HG03064 (cell line): ENCODE measurements around the gene OR2A25.
"Not testable (repeated sequence)": the region's sequence is repeated elsewhere in the genome, so short reads cannot be mapped to it uniquely, and the experiment has no call there.

Source experiments
- ATAC-seq: cut with Tn5 transposase; IDR thresholded peaks from one replicate; pipeline ENCODE4 v1.9.1; 2021; ENCODE audit warnings: low read depth; ENCODE audit not compliant: unreplicated experiment

The OR2A25 gene, protein sequence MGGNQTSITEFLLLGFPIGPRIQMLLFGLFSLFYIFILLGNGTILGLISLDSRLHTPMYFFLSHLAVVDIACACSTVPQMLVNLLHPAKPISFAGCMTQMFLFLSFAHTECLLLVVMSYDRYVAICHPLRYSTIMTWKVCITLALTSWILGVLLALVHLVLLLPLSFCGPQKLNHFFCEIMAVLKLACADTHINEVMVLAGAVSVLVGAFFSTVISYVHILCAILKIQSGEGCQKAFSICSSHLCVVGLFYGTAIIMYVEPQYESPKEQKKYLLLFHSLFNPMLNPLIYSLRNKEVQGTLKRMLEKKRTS

GRCh38 chr7:144069511-144069910 lies at the start of gene OR2A25:
OR2A25 (plus strand) TSS chr7:144069811; CDS start chr7:144074220, 4,409 bp downstream.
- no peak for ATAC-seq

GRCh38 chr7:144020340-144020739 lies 49.3 kb upstream of the OR2A25 start:
- no peak for ATAC-seq

GRCh38 chr7:144022169-144022568 lies 47.4 kb upstream of the OR2A25 start:
- no peak for ATAC-seq

DNA sequence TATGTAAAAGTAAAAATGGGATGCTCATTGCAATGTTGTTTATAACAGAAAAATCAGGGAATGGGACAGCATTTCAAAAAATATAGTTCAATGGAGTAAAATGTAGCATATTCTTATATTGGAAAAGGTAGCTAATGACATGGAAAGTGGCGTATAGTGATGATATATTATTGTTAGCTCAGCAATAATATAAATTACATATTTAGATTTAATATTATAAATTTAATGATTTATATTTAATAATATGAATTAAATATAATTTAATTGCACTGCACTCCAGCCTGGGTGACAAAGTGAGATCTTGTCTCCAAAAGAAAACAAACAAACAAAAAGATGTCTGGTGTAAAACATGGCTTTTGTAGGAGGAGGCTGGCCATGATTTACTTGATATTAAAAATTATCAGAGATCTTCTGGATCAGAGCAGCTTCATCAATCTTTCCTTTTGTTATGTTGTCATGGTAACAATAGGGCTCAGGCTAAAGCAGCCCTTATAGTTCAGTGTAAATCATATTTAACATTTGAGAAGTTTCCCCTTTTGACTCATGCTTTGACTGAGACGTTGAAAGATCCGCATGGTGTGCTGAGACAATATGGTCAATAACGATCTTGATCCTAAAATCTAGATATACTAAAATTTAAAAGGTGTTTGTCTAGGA lies 46.3 kb upstream of the OR2A25 start:
- ATAC-seq: no peak

- no peak for ATAC-seq
These were observed 45.4 kb upstream of the OR2A25 start for GRCh38 chr7:144024213-144024612.

DNA sequence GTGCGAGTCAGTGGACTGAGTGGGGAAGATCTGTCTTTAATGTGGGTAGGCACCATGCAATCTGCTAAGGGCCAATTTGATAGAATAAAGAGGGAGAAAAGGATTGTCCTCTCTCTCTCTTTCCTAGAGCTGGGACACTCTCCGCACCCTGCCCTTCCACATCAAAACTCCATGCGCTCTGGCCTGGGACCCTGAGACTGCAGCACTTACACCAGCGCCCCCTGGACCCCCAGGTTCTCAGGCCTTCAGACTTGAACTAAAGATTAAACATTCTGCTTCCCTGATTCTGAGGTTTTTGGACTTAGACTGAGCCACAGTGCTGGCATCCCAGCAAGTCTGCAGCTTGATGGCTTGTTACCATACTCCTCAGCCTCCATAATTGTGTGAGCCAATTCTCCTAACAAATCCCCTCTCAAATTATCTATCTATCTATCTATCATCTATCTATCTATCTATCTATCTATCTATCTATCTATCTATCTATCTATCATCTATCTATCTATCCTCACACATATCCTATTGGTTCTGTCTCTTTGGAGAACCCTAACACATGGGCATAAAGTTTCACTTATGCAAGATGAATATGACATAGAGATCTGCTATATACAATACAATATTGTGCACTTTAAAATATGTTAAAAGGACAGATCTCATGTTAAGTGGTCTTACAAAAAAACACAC lies 43.3 kb upstream of the OR2A25 start:
- no peak for ATAC-seq

DNA sequence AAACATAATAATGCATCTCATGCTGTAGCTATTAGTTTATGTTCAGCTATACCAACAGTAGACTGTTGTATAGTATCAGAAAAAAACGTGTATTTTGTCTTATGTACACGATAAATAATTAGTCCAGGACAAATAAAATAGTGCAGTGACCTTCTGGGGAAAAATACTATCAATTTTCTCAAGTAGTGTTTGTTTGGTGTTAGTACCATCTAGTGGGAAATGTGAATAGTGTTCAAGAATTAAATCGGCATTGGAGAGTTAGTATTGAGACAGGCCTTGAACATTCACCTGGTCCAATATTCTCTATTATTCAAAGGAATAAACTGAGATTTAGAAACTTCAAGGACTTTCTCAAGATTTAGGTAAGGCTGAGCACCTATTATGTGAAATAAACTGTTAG lies 42.5 kb upstream of the OR2A25 start:
- ATAC-seq: no peak

- no peak for ATAC-seq
These were observed 41.6 kb upstream of the OR2A25 start for GRCh38 chr7:144027974-144028373.

- no peak for ATAC-seq
These were observed 41.1 kb upstream of the OR2A25 start for GRCh38 chr7:144028547-144028946.

GRCh38 chr7:144032516-144032915 lies 37.1 kb upstream of the OR2A25 start:
- ATAC-seq: no peak

DNA sequence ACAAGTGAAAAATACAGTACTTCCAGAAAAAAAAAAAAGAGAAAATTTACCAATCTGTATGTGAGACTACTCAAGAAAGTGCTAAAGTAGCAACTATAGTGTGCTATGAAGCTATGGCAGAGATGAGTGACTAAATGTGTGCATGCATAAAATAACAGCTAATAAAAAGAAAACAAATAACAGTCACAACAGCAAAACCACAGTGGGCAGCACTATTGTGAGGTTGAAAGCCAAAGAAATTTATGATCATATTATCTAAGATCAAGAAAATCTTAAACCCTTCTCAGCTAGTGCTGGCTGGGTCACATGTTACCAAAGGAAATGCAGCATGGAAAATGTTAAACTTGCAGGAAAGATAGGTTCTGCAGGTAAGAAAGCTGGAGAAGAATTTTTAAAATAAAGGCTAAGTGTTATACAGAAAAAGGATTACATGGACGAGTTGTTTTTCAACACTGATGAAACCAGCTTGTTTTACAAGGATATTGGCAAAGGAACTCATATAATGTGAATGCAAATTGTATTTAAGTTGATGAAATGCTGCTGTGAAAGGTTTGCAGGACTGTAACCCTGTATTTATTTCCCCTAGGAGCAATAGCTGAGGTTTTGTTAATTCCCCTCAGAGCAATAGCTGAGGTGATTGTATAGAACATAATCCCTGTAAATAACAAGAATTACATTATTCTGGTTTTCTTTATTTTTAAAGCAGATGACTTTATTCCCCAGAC lies 36.5 kb upstream of the OR2A25 start:
- no peak for ATAC-seq

DNA sequence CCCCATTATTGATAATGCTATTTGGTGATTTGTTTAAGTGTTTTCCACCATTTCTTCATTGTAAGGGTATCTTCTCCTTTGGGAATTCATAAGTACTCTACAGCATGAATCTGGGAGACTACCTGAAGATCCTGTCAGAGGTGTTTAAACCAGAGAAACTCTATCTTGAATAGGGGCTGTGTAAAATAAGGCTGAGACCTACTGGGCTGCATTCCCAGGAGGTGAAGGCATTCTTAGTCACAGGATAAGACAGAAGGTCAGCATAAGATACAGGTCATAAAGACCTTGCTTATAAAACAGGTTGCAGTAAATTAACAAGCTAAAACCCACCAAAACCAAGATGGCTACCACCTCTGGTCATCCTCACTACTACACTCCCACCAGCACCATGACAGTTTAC lies 34.2 kb upstream of the OR2A25 start:
- no peak for ATAC-seq

DNA sequence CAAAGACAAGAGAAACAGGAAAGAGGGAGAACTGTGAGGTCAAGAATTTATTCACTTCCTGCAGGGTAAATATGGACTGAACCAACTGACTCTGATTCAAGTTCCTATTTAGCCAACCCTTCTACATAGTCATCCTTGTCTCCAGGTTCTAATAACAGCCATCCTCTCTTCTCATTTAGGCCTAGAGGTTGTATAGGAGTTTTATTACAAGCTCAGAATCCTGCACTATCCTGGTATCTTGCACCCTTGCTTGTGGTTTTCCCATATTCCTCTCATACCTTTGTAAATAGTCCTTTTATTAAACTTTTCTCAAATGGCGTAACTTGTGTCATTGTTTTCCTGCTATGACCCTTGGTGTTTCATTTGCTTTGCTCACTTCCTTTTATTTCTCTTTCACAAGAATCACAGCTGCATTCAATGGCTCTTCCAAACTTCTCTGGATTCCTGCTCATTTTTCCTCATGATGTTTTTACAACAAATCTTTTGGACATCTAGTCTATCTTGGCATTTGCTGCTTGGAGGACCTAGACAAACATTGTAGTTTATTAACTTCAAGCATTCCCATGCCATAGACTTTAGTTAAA lies 33.2 kb upstream of the OR2A25 start:
- ATAC-seq: no peak

DNA sequence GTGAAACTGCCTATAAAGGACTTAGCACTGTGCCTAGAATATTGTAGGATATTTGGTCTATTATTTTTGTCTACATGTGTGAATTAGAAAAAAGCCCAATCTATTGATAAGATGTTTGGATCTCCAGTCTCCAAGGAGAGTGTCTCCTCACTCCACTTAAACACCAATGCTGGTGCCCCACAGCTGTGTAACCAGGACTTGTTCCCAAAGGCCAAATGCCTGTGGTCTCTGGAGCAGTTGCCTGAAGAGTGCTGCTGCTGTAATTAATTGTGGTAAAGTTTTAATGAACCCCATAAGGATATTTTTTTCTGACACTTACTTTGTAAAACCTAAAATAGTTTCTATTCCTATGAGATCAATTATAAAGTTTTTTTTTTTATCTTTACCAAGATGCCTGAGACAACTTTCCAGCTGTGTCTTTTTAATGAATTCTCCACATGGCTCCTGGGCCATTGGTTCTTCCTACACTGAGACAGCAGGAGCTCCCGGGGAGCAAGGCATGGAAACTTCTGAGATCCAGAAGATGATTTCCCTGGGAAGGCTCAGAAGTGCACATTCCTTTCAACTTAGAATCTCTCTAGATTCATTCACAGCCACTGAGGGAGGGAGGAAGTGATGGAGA lies 32.1 kb upstream of the OR2A25 start:
- no peak for ATAC-seq

- ATAC-seq: no peak
These were observed 30.7 kb upstream of the OR2A25 start for GRCh38 chr7:144038887-144039286.

- no peak for ATAC-seq
These were observed 21.0 kb upstream of the OR2A25 start, which contains the start of gene OR2A5 for GRCh38 chr7:144048648-144049047. OR2A5 (plus strand) TSS chr7:144048948; CDS start chr7:144050402, 1,454 bp downstream.

- ATAC-seq: no peak
These were observed 20.1 kb upstream of the OR2A25 start for GRCh38 chr7:144049491-144049890.

GRCh38 chr7:144050093-144050492 lies 19.5 kb upstream of the OR2A25 start:
- no peak for ATAC-seq

DNA sequence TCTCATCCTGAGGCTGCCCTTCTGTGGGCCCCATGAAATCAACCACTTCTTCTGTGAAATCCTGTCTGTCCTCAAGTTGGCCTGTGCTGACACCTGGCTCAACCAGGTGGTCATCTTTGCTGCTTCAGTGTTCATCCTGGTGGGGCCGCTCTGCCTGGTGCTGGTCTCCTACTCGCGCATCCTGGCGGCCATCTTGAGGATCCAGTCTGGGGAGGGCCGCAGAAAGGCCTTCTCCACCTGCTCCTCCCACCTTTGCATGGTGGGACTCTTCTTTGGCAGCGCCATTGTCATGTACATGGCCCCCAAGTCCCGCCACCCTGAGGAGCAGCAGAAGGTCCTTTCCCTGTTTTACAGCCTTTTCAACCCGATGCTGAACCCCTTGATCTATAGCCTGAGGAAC lies 18.7 kb upstream of the OR2A25 start:
- ATAC-seq: not testable (repeated sequence)

GRCh38 chr7:144057954-144058353 lies 11.7 kb upstream of the OR2A25 start:
- no peak for ATAC-seq
